ENCODE measurements around the gene METTL15.
"Not testable (repeated sequence)": the region's sequence is repeated elsewhere in the genome, so short reads cannot be mapped to it uniquely, and the experiment has no call there.

Gene METTL15

DNA sequence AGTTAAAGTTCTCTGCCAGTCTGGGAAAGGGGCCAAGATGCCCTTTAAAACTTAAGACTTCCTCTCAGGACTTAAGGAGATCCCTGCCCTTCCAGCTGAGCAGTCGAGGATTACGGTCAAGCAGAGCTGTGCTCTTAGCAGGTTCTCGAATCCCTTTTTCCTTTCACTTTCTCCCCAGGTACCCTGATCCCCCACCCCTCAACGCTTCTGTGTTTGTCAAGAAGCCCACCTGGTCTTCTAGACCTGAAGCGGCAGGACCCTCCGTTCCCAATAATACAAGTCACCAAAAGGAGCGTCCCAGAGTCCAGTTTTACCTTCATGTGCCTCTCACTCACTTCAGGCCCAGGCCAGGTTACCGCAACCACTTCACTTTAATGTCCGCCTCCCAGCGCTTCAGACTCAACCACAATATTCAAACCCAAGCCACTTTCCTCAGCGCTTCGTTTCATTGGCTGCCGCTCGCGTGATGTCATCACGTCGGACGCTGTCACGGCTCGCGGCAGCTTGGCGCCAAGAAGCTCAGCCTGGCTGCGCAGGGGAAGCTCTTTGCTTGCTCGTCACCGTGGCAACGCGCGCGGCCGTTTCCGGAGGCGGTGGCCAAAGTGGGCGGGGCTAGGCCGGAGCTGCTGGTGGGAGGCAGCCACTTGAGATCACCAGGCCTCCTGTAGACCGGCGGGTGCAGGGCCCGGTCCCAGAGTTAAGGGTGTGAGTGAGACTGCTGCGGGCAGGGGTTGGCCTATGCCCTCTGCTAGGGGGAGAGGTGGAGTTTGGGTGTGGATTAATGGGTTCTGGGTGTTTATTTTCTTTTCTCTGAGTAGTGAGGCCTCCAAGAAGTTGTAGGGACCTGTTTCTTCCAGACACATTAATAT lies at the start of gene METTL15, which contains the start of gene KIF18A:
Gene METTL15 (plus strand): TSS at position 639 of the 869 bp plus-strand sequence. CDS start 4,947 bp downstream, outside the sequence.
Gene KIF18A (minus strand): TSS at position 407 of the 869 bp plus-strand sequence. CDS start 10,209 bp downstream, outside the sequence.
- peak; percentile 99 for DNase-seq

- no peak for DNase-seq
These were observed 36.9 kb upstream of the METTL15 start for GRCh38 chr11:28071305-28071704.

- DNase-seq = peak; percentile 61
These were observed 35.9 kb upstream of the METTL15 start for GRCh38 chr11:28072321-28072720.

DNA sequence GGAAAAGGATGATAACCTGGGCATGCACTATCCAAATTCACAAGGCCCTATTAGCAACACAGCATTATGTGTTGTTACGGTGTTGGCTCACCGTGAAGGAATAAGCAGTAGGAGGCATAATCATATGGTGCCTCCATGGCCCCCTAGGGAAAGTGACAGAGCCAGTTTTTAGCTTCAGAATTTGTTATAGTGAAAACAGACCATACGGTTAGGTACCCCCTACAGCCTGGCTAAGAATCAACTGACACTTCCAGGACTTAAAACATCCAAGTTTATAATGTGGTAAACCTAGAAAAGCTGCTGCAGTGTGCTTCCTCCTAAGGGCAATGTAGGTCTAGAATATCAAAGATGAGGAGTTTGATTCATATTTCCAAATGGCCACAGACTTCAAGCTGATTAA lies 30.7 kb upstream of the METTL15 start:
- DNase-seq = no peak

DNA sequence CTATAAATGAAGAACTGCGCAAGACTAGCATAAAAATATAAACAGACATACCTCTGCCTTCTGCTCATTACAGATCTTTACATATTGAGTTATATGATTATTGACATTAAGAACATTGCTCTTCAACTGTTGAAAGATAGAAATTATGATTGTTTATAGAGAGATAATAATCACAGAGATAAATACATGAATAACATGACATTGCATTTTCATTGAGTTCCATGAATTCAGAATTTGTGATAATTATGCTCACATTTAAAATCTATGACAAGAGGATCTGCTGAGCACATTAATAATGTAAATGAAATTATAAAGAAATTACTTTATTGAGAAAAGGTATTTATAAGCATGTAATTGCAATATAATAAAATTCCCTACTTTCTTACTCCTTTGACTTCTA lies 25.1 kb upstream of the METTL15 start:
- DNase-seq = no peak

GRCh38 chr11:28086569-28086968 lies 21.6 kb upstream of the METTL15 start:
- peak; percentile 16 for DNase-seq

DNA sequence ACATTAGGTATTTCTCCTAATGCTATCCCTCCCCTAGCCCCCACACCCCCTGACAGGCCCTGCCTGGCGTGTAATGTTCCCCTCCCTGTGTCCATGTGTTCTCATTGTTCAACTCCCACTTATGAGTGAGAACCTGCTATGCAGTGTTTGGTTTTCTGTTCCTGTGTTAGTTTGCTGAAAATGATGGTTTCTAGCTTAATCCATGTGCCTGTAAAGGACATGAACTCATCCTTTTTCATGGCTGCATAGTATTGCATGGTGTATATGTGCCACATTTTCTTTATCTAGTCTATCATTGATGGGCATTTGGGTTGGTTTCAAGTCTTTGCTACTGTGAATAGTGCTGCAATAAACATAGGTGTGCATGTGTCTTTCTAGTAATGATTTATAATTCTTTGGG lies 21.0 kb upstream of the METTL15 start:
- not testable (repeated sequence) for DNase-seq

DNA sequence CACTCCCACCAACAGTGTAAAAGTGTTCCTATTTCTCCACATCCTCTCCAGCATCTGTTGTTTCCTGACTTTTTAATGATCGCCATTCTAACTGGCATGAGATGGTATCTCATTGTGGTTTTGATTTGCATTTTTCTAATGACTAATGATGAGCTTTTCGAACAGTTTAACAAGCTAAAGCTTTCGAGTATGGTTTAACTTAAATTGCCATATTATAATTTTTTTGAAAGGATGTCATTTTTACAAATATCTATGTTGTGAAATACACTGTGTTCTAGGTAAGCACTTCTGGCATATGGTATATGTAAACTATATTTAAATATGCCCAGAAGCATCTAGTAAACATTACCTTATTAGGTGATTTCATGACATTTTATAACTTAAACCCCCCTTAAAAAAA lies 20.5 kb upstream of the METTL15 start:
- DNase-seq = not testable (repeated sequence)

- peak; percentile 6 for DNase-seq
These were observed 18.8 kb upstream of the METTL15 start for GRCh38 chr11:28089378-28089777.

- DNase-seq = peak; percentile 16
These were observed 18.0 kb upstream of the METTL15 start for GRCh38 chr11:28090052-28090749.

- no peak for DNase-seq
These were observed 15.4 kb upstream of the METTL15 start for GRCh38 chr11:28092786-28093185.

DNA sequence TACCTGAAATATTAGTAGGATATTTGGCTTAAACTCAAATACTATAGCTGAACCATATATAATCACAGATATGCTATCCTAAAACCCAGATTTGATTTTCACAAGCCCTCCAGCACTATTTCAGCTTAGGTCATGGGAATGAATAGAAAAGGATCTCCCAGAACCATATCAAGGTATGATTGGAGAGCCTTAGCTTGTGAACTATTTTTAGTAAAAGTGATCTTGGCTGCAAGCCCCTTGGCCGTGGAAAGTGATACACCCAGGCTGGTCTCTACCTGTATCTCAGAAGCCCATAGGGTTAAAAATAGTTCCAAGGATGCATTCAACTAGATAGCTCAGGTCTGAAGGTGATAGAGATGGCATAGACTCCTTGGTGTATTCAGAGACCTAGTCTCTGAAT lies 9.9 kb upstream of the METTL15 start:
- DNase-seq = no peak

DNA sequence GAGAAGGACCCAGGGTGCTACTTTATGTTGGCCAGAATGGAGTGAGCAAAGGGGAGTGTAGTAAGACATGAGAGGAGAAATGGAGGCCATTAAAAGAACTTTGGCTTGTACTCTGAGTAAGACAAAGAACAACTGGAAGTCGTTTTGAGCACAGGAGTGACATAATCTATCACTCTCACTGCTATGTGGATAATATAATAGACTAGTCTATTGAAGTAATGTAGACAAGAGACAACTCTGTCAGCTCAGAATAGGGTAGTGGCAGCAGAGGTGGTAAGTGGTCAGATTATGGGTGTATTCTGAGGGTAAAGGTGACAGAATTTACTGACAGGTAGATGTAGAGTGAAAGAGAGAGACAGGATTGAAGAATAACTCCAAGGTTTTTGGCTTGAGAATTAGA lies 8.5 kb upstream of the METTL15 start:
- no peak for DNase-seq

GRCh38 chr11:28100665-28101064 lies 7.5 kb upstream of the METTL15 start:
- no peak for DNase-seq

GRCh38 chr11:28102300-28102699 lies 5.9 kb upstream of the METTL15 start:
- not testable (repeated sequence) for DNase-seq

DNA sequence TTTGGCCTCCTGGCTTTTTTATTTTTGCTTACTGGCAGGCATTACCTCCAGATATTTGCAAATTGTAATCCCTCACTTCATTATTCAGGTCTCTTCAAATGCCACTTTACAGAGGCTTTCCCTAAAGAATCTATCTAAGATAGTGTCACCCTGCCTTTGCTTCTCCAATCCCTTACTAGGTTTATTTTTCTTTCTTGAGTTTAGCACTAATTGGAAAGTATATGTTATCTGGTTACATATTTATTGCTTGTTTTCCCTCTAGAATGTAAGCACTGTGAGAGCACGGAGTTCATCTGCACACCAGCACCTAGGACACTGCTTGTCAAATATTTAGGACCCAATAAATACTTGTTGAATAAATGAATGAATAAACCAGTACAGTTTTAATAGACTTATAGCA lies 3.8 kb upstream of the METTL15 start:
- no peak for DNase-seq

DNA sequence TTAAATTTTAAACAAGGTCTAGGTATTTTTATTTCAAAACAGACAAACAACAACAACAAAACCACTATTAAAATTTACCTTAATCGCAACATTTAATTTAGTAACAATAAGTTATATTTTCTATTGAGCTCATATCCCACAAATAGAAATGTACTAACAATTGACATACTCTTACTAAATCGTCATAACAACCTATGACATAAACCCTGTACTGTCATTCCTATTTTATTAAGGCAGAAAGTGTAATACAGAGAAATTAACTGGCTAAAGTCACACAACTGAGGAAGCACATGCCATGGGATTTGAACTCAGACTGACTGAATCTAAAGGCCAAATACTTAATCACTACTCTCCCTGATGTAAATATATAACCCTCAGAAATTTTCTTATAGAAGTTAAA lies 3.2 kb upstream of the METTL15 start:
- DNase-seq = no peak

DNA sequence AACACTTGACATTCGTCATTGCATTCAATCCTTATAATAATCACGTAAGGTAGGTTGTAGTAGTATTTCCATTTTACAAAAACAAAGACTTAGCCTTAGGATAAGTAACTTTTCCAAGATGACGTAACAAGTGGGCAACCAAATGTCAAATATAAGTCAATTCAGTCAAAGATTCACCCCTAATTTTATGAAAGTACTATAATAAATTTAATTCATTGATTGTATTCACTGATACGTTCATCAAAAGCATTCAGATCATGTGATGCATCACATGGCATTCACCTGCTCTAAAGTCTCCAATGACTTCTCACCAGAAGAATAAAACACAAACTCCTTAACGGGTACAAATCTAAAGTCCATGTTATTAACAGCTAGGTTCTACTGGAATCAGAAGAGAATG lies 2.3 kb upstream of the METTL15 start:
- no peak for DNase-seq

- DNase-seq = no peak
These were observed 1.7 kb upstream of the METTL15 start for GRCh38 chr11:28106353-28107043.

DNA sequence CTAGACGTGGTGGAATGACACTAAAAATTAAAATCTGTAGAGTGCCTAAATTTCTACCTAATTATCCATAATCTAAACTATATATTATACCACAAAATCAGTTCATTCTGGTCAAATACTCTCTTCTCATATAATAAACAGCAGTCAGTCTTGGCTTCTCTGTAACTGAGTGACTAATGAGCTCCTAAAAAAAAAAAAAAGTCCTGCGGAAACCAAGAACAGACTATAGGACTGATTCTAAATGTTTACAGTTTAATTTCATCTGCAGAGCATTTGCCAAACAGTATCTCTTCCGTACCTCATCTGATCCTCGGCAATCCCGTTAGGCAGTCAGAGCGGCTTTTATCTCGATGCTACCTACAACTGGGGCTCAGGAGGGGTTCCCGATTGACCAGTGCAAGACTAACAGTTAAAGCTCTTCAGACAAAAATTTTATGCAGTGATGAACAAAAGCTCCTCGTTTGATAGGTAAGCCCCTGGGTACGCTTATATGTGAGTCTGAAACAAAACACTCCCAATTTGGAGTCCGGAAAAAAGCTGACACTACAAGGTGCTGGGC lies 918 bp upstream of the METTL15 start:
- peak; percentile 6 for DNase-seq

DNA sequence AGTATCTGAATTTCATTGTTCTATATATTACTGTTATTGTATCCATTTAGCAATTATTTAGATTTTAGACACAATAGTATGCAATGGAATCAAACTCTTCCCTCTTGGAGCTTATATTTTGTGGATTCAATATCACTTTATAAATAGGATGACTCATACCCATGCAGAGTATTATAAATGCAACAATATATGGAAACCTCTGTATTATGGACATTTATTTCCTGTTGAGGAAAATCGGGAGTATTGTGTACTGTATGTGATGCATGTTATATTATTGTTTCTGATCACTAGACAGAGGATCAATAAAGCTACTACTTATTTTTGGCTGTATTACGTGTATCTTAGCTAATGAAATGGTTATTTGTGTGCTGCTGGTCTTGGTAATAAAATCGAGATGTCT lies 770 bp downstream of the METTL15 start:
- no peak for DNase-seq

DNA sequence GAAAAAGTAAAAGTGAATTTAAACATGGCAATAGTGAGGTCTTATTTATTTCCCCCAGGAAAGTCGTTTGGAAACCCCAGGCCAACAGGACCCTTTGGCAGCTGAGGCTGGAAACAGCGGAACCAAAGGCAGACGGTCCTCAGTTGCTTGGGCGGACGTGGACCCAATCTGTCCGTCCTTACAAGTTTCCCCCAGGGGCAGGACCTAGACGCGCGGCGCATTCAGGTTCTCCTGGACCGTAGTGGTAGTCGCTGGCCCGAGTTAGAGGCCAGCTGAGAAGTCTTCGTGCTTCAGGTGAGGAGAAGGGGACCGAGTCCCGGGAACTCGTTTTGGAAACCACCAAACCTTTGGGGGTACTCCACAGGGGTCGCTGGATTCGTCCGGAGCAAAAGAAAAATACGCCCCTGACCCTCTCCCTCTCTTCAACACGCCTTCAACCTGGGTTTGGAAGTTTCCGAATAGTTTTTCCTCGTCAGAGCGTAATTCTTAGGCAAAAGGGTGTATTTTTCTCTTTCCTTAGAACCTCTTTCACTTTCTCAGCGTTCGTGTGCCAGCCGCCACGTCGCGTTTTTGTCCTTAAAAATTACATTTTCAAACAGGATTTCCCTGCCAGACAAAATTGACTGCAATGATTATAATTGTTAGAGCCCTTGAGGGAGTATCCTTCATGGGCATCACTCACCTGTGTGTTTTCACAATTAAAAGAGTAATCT lies 2.1 kb downstream of the METTL15 start:
- peak; percentile 77 for DNase-seq

Data from NCI-H226 (cell line).